ENCODE measurements around the gene POU2F1.

Gene POU2F1

GRCh38 chr1:167446966-167447365, 226.3 kb downstream of the POU2F1 start:
- TF ChIP-seq CTCF (conservative IDR thresholded peaks at IDR 0.05), result no peak
- no peak overlapping the region for H3K27ac ChIP-seq

GRCh38 chr1:167447521-167448136, 226.9 kb downstream of the POU2F1 start:
- H3K27ac ChIP-seq, result no peak overlapping the region
- no peak for TF ChIP-seq CTCF (conservative IDR thresholded peaks at IDR 0.05)

- TF ChIP-seq CTCF (conservative IDR thresholded peaks at IDR 0.05), result no peak
- no peak overlapping the region for H3K27ac ChIP-seq
Measured at GRCh38 chr1:167450843-167451242, 230.2 kb downstream of the POU2F1 start.

- no peak overlapping the region for H3K27ac ChIP-seq
- TF ChIP-seq CTCF (conservative IDR thresholded peaks at IDR 0.05), result no peak
Measured at GRCh38 chr1:167452483-167452882, 231.8 kb downstream of the POU2F1 start.

- H3K27ac ChIP-seq, result no peak overlapping the region
- TF ChIP-seq CTCF (conservative IDR thresholded peaks at IDR 0.05), result no peak
Measured at GRCh38 chr1:167453123-167453522, 232.4 kb downstream of the POU2F1 start.

GRCh38 chr1:167454304-167454893, 233.7 kb downstream of the POU2F1 start:
- peak overlapping the region; percentile 74 for H3K27ac ChIP-seq

More at GRCh38 chr1:167454304-167454893, 233.7 kb downstream of the POU2F1 start:
- TF ChIP-seq CTCF (conservative IDR thresholded peaks at IDR 0.05), result no peak

Data from VCaP (cell line).